Left colon (tissue), 2 donors: ENCODE measurements around the gene TRERF1. TPM values are rescaled to one million over a fixed set of nuclear protein-coding genes. Genes with fewer than 3 reads are reported as not detected.

ENCODE experiments used
- ATAC-seq: fragments of 200-7000 bp; cut with Tn5 transposase; one replicate; pipeline ENCODE4 v1.9.1; 2020; ENCODE audit warnings: mild to moderate bottlenecking, moderate library complexity
- DNase-seq, 2 donors: peaks; one replicate each; pipeline ENCODE4 v3.0.0-alpha.2; 2020
- intact Hi-C, 2 donors: fragments of 100-400 bp; cut with DNase I in 1 of 2; cut with micrococcal nuclease in 1 of 2; formaldehyde crosslinking; loops; one replicate each; pipeline versions ENCODE4 v1.11.2 to v1.14.0; 2022; cut with DNase I, micrococcal nuclease
- total RNA-seq, 2 donors: library from RNA; stranded (reverse); fragmentation: NEBNext Ultra II Directional; extraction: Animal tissue kit (Norgen Biotek cat#: 25700); gene quantifications; one replicate each; pipeline ENCODE4 v1.2.1, GENCODE V29; 2021
- donor health status: DM: no; HTN: no; CAD: no.
- donor health status: DM: yes; HTN: yes; CAD: no.

The TRERF1 gene
- total RNA-seq, 2 donors from 2014 or later: 2.3 to 4.0 TPM

DNA sequence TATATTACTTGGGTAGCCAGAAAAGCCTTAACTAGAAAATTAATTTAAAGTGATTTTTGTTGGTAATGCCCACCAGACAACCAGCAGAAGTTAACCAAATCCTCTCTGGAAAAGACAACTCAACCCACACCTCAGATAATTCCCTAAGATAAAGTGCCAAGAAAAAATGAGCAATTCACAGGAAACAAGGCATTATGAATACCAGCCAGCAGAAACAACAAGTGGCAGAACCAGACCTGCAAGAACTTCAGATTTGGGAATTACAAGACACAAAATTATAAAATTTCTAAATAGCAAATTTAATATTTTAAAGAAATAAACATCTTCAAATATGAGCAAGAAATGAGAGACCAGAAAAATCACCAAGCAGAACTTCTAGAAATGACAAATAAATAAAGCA is 154.1 kb downstream of the TRERF1 start:
- intact Hi-C loops: no loop called here
- DNase-seq (no peak), ATAC-seq (no peak)

DNA sequence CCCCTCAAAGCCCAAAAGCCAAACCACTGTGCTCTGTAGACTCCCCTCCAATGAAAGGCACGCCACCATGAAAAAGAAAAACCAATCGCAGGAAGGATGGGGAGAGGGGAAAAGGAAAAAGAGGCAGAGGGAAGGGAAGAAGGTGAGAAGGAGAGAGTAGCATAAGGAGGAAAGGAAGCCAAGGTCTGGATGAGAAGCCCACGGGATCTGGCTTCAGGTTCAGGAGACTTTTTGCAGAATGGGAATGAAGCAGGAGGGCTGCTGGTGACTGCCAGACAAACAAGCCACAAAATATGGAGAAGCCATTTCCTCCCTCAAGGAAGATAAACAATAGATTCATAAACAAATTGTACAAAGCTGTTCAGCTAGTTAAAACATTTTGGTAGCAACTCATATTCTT is 155.1 kb downstream of the TRERF1 start:
- DNase-seq: no peak
- no peak for ATAC-seq

DNA sequence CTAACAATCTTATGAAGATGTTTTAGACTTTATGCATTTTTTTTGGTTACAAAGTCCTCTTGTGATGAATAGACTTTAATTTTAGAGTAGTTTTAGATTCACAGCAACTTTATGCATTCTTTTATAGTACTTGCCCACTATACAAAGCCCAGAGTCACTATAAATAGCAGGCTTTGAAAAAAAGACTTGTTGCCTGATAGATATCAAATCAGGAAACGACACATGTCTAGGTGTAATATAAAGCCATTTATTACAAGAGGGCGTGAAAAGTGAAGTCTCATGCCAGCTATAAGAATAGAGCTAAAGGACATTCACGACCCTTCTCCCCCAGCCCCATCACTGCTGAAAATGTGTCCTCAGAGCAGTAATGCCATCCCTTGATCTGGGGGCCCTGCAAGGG is 156.0 kb downstream of the TRERF1 start:
- peak; percentile 58 for ATAC-seq
- intact Hi-C loops: no loop called here
- no peak for DNase-seq

More for the DNA sequence above, 155.1 kb downstream of the TRERF1 start:
- intact Hi-C loops: no loop called here

DNA sequence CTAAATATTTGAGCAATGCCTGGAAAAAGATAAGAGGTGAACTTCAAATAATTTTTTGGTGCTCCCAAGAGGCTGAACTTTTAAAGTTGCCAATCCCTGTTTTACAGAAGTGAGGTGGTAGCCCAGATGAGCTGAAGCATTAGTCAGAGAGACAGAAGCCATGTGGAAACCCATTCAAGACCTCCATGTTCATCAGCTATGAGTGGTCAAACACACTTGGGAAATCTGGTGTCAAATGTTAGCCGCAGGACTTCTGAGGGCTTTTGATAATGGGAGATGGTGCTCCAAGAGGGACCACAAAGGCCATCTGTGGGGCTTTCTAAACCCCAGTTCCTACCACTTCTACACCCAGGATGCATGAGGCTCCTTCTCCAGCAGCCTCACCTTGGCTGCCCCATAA is 156.5 kb downstream of the TRERF1 start:
- DNase-seq (no peak), ATAC-seq (no peak)
- intact Hi-C loops: no loop called here

DNA sequence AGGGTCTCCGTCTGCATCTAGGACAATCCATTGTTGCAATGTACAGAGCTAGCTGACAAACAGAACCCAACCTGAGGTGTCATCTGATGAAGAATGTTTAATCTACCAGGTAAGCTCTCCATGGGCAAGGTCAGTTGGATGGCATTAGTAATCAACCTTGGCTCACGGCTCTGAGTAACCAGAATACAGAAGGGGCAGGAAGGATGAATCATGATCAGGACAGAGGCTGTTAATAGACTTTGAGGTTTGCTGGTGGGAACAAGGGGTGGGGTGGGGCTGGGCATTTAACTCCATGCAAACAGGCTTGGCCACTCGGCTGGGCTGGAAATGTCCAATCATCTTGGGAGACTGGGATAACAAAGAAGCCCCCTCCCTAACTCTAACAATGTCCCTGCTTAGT is 157.0 kb downstream of the TRERF1 start:
- intact Hi-C loops: no loop called here
- DNase-seq: no peak
- ATAC-seq: peak; percentile 52

DNA sequence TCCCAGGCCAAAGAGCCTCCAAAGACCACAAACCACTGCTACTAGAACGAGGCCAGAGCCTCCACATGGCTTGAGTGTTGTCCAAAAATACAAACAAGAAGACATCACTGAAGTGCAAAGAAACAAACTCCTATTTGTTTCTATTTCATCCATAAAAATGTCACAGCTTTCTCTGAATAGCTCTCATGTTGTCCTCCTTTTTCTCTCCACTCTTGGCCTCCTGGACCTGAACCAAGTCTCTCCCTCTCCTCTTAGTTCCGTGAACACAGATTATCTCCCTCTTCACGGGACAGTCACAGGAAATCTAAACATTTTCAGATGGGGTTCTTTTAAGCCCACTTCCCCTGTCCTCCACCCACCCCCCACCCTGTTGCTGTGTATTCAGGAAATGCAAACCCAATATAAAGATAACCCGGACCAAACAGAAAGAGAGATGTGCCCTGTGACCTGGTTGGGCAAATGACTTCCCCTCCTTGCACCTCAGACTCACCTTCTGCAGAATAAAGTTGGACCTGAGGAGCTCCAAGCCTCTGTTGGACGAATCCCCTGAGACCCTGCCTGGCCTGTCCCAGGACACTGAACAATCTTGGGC is 158.2 kb downstream of the TRERF1 start:
- ATAC-seq: no peak
- DNase-seq: no peak
- intact Hi-C loops: no loop called here

DNA sequence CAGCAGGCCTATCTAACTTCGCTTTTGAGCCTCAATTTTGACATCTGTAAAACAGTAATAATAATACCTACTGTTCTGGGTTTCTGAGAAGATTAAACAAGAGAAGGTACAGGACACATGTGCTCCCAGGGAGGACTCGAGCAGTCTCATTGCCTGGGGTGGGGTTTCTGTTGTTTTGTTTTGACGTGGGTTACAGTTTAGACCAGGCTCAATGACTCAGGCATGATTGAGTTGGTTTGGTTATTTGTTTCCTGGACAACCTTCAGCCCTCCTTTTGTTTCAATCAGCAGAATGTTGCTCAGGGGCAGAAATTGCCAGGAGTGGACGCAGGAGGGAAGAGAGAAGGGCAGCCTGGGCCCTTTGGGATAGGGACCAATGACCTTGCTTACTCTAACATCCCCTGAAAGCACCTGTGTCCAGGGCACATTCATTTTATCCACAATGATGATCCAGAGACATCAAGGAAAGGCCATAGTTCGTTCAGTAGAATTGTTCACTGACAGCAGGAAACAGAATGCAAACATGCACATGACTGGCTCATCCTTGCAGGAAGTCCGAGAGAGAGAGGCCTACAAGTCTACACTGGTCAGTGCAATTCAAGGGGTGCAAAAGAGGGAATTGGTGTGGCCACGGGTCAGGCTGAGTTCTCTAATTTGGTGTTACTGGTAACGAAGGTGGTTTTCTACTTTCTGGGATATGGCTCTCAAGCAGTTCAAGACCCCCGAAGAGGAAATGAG is 159.6 kb downstream of the TRERF1 start:
- intact Hi-C loops: no loop called here
- DNase-seq (no peak), ATAC-seq (no peak)

DNA sequence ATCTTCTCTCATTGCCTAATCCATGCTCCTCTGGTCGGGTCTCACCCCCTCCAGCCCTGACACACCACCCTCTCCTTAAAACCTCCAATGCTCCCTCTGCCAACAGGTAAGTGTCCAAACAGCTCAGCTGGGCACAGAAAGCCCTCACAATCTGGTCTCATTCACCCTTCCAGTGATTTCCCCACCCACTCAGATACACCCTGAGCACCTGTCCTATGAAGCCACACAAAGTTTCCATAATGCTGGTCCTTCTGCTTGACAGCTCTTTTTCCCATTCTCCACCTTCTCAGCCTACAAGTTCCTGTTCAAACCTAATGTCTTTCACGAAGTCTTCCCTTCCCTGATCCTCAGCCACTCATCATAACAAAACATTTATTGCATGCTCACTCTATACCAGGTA is 164.0 kb downstream of the TRERF1 start:
- DNase-seq (no peak), ATAC-seq (no peak)
- intact Hi-C loops: no loop called here

DNA sequence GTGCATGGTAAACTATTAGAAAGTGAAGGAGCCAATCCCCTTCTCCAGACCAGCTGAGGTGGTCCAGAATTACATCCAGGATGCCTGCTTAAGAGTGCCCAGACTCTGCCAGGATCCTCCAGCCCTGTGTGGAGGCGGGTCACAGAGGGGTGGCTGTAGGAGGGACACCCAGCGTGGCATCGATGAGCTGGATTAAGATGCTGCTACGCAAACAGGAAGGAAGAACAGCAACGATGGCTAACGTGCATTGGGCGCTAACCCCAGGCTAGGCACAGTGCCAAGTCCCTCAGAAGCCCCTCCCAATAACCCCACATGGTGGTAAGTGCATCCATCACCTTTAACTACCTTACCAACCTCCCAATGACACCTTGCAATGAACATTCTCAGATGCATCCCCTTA is 170.2 kb downstream of the TRERF1 start:
- intact Hi-C loops: no loop called here
- DNase-seq (no peak), ATAC-seq (no peak)

DNA sequence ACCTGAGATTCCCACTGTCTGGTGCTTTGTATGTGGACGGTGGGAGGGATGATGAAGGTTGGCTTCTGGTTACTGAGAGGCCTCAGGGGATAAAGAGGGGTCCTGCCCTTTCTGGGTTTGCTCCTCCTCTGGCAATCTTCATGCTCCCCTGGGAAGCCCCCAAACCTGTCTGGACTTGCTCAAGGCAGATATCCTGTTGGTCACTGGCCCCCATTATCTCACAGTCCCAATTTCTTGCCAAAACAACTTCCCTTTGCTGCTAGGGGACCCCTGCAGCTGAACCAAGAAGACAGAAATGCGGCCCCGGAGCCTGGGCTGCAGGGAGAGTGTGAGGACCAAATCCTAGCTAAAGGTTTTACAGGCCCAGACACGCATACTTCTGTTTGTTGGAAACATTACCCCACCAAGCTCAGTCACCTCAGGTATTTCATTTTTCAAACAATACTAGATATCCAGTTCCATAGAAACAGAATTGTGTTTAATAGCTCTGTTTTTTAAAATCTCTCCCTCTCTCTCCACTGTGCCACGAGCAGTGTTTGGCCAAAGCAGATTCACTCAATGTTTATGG is 170.7 kb downstream of the TRERF1 start:
- intact Hi-C loops: no loop called here
- DNase-seq (no peak), ATAC-seq (no peak)

DNA sequence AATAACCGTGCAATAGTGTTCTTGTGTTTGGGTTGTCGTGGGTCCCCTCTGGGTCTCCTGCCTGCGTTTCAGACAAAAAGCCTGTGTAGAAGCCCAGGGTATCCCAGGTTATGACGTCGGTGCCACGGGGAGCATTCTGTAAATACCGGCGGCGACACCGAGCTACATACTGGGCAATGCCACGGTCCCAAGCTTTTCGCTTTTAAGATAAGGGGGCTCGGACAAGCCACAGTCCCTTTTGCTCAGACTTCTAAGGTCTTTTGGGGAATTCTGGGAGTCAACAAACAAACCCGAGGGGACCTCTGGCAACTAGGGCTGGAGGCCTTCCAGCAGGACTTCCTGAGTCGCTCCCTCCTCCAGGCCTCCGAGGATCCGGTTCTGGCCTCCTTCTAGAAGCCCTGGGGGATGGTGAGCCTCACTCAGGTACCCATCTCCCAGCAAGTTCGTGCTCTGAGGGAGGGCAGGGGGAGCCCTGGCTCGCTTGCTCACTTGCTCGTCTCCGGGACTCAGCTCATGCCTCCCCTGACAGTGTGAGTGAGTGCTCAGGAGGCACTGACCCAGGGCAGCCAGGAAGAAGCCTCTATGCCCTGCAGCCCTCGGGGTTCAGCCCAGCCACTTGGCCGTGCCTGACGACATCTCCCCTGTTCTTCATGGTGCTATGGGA is 171.6 kb downstream of the TRERF1 start:
- no peak for ATAC-seq
- DNase-seq: peak in 1 of 2 donors; percentile 32
- intact Hi-C loops: no loop called here

DNA sequence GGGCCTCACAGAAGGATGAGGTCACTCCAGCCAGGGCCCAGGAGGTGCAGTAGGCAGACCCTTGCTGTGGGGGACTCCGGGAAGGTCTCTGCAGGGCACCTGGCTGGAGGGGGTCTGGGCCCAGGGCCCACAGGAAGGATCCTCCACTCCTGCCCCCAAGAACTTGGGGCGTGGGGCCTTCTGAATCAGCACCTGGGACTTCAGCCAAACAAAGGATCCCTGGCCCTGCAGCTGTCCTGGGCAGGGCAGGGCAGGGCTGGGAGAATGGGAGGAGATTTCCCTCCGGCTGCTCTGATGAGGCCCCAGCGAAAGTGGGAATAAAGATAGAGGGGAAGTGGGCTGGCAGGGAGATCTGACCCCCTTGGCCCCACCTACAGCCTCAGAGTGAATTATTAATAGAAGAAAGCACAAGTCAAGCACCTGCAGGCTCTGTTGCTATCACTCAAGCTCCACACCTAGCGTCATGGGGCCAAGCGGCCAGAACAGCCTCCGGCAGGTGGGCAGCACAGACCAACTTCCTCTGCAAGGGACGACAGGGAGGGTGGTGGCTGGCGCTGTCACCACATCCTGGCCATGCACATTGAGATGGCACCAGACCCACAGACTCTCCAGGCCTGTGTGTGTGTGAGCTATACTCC is 172.5 kb downstream of the TRERF1 start:
- ATAC-seq: peak; percentile 94
- intact Hi-C loops: no loop called here
- peak; percentile 67 to 68 for DNase-seq

DNA sequence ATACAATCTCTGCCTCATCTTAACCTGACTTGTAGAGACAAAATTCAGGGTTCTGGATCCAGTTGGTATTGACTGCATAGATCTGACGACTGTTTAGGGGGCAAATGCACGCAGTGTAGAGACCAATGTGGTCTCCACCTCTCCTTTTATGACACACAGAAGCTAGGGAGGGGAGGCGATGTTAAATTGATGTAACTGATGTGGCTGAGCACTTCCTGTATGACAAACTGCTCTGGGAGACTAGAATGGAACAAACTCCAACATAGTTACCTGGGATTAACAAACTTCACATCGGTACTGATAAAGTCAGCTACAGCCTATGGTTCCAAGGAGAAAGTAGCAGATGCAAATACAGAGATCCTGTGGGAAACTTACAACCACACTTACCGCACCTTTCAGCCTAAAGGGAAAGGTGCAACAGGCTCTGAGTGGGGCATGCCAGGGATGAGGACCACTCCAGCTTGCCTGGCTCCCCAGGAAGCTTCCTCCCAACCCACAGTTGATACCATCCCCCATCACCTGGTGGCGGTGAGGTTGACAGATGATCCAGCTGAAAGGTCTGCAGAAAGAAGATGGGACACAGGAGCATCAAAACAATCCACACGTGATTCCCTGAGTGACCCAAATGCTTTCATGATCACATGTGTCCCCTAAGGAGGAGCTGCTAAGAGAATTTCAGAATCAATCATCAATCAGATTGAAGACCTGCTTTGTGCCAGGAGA is 173.4 kb downstream of the TRERF1 start:
- DNase-seq (no peak), ATAC-seq (no peak)
- intact Hi-C loops: no loop called here

DNA sequence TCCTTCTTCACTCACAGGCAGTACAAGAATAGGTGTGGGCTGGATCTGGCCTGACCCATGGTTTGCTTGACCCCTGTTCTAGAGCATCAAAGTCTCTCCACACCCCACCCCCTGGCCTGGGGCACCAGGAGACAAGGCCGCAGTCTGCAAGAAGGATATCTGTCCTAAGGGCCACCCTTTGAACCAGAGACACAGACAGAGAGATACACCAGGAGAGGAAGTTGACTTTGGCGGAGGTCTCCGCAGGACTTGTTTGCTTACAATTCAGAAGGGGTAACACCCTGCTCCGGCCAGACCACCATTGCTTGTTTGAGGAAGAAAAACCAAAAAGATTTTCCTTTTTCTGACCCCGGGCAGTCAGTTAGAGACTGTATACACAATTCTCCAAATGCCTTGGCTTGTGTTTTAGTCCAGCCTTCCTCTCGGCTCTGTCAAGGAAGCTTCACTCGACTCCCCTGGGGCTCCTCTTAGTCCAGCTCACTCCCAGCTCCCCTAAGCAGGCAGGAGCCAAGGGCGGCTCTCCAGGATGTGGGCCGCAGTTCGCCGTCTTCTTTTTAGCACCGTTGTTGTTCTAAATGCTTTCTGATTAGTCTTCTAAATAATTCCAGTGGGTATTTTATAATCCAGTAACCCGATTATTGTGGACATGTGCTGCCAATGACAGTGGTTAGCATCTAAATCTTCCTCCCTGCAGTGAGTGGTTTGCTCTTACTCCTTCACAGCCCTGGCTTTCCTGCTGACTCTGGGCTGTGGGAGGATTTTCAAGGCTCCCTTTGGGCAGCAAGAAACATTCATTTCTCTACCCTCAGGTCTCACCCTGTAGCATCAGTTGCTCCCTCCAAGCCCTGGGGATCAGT is 175.5 kb downstream of the TRERF1 start:
- peak in 1 of 2 donors; percentile 42 for DNase-seq
- ATAC-seq: no peak
- intact Hi-C loops: no loop called here

DNA sequence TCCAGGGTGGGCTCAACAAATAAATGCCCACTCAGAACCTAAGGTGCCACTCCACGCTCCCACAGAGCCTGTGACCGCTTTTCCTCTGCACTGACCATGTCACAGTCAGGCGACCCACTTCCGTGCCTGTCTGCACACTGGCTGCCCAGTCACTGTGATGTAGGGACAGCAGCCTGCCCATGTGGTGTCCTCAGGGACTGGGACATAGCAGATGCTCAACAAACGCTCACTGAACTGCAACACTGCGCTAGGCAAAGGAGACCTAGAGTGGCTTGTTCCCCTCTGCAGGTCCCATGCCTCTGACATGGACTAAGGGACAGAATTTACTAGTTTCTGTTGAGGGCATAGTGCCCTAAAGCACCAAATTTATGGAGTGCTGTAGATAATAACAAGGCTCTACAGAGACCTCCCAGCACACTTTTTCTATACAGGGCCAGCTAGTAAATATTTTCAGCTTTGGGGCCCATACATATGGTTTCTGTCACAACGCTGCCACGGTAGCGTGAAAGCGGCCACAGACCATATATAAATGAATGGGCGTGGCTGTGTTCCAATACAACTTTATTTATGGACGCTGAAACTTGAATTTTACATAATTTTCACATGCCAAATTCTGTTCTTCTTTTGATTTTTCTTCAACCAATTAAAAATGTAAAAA is 176.2 kb downstream of the TRERF1 start:
- DNase-seq (no peak), ATAC-seq (no peak)
- intact Hi-C loops: no loop called here

DNA sequence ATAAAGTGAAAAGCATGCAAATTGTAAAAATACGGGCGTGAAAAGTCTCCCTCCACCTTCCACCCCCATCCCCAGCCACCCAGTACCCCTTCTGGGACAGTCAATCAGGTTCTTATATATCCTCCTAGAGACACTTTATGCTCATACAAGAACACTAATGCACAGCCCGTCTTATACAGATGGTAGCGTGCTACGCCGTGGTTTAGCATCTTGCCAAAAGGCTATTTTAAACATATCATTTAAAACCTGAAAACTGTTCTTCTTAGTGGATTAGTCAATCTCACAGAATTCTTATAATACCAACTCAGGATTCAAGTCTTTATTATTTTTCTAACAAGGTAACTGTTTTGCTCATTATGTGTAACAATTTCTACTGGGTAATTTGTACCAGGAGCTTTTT is 176.8 kb downstream of the TRERF1 start:
- no peak for ATAC-seq
- intact Hi-C loops: no loop called here

More for the DNA sequence above, 176.8 kb downstream of the TRERF1 start:
- DNase-seq: no peak
